Stimulated activated CD4-positive, alpha-beta T cell treated with anti-CD3 and anti-CD28 coated beads, Interleukin-2, amount 100 ng/mL, for 24 hours (primary cell): Measurements from ENCODE around the gene TMEM95.

ENCODE experiments used
- DNase-seq, 2 donors: peaks; one replicate each; pipeline ENCODE4 v3.0.0-alpha.2; 2020

The TMEM95 gene

GRCh38 chr17:7405350-7406234, 50.6 kb downstream of the TMEM95 start:
- DNase-seq = no peak

- DNase-seq = no peak
Observed at GRCh38 chr17:7406235-7406825, 51.4 kb downstream of the TMEM95 start.
